Dedifferentiated amniotic fluid mesenchymal stem cell (primary cell): ENCODE data around the gene TTC28.
A peak's percentile ranks its signal among the peaks of the same experiment; 100 is the strongest.
"Not testable (repeated sequence)": the region's sequence is repeated elsewhere in the genome, so short reads cannot be mapped to it uniquely, and the experiment has no call there.

ENCODE experiments used
- DNase-seq: peaks from one replicate; pipeline ENCODE4 v3.0.0-alpha.2; 2016; ENCODE audit errors: extremely low spot score

TTC28 gene

DNA sequence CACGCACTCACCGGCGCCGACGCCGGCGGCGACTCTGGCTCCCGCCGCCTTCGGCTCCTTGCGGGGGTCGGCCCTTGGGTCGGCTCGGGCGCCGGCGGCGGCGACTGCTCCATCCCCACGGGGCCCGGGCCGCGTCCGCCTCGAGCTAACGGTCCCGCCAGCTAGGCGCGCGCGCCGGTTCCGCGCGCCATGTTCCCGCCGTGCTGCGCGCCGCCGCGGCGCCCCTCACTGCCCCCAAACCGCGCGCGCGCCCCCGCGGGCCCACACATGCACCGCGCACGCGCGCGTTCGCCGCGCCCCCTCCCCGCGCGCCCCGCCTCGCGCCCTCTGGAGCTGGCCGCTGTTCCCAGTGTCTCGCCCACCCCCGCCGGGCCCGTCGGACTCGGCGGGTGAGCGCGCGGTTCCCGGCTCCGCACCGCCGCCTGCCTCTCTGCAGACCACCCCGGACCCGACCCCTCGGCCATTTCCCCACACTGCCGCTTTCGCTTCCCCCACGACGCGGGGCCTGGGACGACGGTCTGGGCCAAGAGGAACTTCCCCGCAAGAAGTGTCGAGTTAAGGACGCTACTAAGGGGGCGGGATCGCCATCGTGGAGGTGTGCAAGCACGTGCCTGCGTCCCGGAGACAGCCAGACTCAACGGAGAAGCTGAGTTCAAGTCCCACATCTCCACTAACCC lies at the start of gene TTC28:
TSS of gene TTC28 (minus strand) at position 230 of the 677 bp plus-strand sequence. CDS start at position 113, 117 bp downstream.
- peak; percentile 47 for DNase-seq

DNA sequence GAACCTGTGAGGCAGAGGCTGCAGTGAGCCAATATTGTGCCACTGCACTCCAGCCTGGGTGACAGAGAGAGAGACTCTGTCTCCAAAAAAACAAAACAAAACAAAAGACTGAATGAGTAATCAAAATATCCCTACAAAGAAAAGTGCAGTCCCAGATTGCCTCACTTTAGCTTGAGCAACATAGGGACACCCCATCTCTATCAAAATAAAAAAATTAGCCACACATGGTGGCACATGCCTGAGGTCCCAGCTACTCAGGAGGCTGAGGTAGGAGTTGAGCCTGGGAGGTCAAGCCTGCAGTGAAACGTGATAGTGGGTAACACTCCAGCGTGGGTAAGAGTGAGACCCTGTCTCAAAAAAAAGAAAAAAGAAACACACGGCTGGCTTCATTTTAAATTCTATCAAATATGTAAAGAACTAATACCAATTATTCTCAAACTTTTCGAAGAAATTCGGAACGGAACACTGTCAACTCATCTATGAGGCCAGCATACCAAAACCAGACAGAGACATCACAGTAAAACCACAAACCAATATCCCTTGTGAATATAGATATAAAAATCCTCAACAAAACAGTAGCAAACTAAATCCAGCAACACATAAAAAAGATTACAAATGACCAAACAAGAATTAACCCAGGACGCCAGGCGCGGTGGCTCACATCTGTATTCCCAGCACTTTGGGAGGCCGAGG lies 49.1 kb upstream of the TTC28 start:
- no peak for DNase-seq

DNA sequence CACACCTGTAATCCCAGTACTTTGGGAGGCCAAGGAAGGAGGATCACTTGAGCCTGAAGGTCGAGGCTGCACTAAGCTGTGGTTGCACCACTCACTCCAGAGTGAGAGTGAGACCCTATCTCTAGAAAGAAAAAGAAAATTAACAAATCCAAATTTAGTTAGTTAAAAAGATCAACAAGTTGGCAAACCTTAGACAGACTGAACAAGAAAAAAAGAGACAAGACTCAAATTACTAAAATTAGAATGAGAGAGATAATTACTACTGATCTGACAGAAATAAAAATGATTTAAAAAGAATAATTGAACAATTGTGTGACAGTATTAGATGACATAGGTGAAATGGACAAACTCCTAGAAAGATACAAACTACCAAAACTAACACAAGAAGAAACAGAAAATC lies 48.4 kb upstream of the TTC28 start:
- no peak for DNase-seq

DNA sequence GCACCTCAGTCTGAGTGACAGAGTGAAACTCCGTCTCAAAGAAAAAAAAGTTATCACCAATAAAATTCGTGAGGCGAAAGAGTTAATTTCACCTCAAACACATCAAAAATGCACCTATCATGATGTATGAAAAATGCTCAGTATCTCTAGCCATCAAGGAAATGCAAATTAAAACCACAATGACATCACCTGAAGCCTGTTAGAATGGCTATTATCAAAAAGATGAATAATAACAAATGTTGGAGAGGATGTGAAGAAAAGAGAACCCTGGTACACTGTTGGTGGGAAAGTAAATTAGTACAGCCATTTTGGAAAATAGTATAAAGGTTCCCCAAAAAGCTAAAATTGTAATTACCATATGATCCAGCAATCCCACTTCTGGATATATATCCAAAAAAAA lies 38.4 kb upstream of the TTC28 start:
- DNase-seq: no peak

DNA sequence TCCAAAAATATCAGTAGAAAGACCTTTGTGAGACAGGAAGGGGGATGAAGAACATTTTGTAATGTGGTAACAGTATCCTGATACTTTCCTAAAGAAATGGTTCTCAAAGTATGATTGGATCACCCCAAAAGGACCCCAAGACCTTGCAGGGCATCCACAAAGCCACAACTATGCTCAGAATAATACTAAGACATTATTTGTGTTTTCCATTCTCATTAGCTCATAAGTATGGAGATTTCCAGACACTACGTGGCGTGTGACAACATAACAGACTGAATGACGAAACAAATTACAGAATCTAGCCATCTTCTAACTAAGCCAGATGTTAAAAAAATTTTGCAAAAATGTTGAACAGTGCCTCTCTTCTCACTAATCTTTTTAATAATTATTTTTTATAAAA lies 37.0 kb upstream of the TTC28 start:
- DNase-seq: no peak

DNA sequence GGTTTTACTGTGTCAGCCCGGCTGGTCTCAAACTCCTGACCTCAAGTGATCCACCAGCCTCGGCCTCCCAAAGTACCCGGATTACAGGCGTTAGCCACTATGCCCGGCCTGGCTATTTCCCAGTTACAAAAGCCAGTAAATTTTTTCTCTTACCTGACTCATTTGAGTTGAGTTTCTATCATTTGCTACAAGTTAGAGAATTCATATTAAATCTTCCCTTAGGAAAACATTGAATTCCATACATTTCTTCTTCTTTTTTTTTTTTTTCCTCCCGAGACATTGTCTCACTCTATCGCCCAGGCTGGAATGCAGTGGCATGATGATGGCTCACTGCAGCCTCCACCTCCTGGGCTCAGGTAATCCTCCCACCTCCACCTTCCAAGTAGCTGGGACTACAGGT lies 36.0 kb upstream of the TTC28 start:
- no peak for DNase-seq

DNA sequence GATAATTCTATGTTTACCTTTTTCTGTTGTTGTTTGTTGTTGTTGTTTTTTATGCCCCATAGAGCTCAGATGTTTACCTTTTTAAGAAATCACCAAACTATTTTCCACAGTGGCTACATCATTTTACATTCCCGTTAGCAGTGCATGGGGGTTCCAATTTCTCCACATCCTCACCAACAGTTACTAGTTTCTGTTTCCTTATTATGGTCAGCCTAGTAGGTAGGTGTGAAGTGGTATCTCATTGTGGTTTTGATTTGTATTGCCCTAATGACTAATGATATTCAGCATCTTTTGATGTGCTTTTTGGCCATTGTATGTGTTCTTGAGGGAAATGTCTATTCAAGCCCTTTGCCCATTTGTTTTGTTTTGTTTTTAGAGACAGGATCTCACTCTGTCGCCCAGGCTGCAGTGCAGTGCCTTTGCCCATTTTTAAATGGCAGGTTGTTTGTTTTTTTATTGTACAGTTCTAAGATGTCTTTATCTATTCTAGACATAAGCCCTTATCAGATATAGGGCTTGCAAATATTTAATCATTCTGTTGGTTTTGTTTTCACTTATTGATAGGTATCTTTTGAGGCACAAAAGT lies 34.5 kb upstream of the TTC28 start:
- no peak for DNase-seq

DNA sequence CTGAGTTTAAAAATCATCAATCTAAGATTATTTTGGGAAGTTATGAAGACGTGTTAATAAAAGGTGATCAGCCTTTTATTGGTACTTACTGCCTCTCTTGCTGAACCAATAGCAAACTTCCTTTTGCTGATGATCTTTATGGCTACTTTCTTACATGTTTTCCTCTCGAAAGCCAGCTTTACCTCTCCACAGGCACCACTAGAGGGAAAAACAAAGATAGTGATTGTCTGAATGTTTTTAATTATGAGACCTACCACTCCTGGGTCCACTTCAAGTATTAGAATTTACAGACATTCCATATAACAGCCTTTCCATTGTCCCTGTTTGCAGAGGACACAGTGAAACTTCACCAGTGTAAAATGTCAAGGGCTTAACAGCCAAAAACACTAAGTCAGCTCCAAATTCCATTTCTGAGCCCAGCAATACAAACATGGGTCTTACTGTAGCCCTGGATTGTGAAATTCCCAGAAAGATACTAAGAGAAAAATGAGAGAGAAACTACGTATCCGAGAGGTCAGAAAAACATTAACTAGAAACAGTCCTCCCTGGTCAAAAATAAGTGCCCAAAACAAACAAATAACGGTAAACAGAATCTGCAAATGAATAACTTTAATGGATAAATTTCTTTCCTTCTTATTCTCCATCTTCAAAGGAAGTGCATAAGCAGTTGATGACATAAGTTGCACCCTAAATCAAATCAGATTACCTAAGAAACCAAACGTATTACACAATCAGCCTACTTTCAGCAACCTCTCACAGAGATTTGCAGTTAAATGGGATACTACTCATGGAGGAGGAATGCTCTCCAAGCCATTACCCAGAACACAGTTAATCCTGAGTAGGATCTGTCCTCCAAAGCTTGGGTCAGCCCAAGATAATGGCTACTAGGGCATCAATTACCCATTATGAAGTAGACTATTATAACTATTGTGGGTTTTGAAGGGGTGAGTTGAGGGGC lies 32.5 kb upstream of the TTC28 start:
- peak; percentile 95 for DNase-seq

DNA sequence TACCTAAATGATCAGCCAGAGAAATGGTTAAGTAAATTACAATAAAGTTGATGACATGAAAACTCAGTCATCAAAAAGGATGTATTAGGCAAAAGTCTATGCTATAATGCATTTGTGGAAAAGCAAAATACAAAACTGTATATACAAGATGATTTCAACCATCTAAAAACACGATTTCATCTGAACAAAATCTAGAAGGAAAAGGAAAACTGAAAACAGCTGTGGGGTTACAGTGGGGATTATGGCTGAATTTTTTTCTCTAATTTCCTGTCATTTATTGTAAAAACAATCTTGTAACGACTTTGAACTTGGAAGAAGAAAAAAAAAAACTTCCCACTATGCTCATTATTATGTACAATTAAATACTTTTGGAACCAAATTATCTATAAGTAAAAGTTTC lies 31.7 kb upstream of the TTC28 start:
- DNase-seq: no peak

DNA sequence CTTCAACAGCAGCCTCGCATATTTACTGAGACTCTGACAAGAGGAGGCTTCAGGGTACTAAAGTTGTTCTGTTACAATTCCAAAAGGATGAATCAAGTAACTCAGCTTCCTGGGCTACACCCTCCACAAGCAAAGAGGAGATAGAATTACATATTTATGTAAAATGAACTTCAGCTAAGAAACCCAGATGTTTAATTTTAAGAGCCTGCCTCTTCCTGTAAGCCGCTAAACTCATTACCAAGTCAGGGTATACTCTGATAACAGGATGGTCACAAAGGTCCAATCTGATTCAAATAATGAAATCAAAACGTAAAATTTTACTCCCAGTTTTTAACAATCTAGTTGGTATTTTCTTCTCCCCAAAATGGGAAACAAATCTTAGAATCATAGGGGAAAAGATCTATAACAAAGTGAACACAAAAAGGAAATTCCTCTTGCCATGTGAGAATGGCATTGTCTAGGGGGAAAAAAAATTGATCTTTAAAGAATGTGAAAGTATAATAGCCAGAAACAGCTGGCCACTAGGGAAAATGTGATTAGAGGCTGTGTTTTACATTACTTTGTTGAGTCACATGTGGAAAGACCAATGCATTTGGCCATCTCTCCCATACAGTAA lies 31.0 kb upstream of the TTC28 start:
- peak; percentile 92 for DNase-seq

DNA sequence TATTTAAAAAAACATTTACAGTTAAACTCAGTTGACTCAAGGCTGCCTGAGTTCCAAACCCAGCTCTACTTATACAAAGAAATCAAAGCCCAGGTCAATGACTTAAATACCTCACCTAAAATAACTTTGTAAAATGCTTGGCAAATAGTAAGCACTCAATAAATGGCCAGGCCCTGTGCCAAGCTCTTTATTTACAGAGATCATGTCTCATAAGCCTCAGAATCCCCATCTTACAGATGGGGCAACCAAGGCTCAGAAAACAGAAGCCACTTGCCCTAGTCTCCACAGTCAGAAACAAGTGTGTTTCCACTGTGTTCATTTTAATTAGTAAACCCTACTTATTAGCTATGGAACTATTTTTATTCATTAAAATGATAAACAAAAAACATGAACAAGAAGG lies 30.5 kb upstream of the TTC28 start:
- no peak for DNase-seq

DNA sequence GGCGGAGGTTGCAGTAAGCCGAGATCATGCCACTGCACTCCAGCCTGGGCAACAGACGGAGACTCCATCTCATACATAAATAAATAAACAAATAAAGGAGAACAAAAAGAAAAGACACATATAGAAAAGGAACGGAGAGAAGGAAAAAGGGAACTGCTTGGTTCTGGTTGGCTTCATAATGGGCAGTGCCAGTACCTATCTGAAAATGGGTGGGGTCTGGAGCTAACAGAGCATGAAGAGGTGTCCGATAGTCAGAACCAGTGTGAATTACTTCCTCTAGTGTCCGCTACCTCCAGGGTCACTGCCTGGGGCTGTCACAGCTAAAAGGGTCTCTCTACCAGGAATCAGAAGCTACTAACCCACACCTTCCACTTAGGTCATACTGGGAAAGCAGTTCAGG lies 27.2 kb upstream of the TTC28 start:
- no peak for DNase-seq

DNA sequence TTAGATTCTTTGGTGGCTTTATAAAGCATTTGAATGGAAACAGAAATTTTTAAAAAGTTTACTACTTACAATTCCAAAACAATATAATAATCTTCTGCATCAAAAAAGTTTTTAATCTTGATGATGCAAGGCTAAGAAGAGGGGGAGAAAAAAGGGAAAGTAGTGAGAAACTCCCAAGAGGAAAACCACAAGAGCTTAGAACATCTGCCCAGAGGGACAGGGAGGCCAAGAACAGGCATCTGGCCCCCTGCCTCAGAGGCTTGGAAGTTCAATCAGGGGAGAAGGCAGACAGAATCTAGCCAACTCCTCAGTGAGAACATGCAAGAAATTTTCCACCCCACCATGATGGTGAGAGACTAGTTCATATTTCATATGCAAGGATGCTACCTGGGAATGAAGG lies 23.8 kb upstream of the TTC28 start:
- no peak for DNase-seq

DNA sequence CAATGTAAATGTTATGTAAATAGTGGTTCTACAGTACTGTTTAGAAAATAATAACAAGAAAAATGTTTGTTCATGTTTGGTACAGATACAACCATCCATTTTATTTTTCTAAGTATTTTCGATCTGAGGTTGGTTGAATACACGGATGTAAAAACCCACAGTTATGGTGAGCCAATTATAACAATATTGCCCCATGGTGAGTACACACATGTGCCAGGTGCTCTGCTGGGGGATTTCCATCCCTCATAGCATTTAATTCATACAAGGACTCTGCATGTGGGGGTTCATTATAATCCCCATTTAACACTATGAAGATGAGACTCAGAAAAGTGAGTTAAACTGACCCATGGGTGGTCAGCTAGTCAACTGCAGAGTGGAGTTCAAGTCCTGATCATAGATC lies 23.3 kb upstream of the TTC28 start:
- DNase-seq: no peak

DNA sequence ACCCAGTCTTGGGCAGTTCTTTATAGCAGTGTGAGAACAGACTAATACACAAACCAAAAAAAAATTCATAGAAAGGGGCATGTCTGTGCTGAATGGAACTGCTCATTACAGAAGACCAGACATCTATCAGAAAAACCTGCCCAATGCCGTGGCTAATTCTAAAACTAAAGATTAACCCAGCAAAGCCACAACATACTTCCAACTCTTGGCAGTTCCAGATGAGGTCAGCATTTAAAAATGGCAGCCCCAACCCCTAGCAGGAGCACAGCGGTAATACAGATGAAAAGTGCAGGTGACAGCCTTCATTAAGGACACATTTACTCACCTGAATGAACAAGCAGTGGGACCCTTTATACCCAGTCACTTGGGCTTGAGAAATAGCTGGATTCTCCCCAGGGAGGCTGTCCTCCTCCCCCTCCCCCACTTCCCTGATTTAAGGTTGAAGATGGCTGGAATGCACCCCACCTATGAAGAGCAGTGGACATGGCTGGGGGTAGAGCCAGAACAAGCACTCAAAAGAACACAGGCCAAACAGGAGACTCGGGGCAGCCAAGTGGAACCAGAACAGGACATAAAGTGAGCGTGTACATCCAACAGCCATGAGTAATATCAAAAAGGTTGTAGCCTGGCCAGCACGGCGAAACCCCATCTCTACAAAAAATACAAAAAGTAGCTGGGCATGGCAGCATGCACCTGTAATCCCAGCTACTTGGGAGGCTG lies 13.6 kb upstream of the TTC28 start:
- not testable (repeated sequence) for DNase-seq

DNA sequence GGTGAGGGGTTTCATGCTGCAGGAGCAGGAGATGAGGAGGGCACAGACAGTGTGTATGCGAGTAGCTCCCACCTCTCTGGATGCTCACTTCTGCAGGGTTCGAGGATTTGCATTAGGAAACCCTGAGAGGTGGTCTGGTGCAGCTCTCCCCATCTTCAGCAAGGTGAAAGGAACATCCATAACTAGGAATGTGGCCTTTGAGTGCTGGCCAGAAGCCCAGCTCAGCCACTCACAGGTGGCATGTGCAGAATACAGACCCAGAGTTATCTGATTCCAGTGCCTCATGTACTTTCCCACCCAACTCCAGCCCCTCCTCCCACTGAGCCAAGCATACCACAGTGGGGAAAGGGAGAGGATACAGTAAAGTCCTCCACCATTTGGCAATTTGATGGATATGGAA lies 10.2 kb upstream of the TTC28 start:
- not testable (repeated sequence) for DNase-seq

DNA sequence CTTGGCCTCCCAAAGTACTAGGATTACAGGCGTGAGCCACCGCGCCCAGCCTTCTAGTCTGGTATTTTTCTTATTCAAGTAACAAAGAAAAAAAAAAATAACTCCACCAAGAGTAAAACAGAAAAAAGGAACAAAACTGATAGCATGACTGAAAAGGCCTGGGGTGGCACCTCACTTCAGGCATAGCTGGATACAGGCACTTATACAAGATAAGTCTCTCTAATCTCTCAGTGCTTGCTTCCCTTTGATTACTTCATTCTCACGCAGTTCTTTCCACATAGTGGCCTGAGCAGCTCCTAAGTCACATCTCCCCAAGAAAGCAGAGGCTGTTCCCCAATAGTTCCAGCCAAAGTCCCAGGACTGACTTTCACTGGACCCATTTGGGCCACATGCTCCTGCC lies 3.3 kb upstream of the TTC28 start:
- DNase-seq: not testable (repeated sequence)

DNA sequence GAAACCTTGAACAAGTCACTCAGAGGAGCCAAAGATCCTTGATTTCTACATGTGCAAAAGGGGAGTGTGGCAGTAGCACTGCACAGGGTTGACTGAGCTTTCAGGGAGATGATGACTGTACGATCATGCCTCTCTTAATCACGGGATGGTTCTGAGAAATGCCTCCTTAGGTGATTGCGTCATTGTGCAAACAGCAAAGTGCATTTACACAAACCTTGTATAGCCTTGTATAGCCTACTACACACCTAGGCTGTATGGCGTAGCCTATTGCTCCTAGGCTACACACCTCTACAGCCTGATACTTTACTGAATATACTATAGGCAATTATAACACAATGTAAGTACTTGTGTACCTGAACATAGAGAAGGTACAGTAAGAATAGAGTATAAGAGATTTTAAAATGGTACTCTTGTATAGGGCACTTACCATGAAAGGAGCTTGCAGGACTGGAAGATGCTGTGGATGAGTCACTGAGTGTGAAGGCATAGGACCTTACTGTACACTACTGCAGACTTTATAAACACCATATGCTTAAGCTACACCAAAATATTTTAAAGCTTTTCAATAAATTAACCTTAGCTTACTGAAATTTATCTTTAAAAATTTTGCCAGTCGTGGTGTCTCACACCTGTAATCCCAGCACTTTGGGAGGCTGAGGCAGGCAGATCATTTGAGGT lies 1.3 kb upstream of the TTC28 start:
- not testable (repeated sequence) for DNase-seq

DNA sequence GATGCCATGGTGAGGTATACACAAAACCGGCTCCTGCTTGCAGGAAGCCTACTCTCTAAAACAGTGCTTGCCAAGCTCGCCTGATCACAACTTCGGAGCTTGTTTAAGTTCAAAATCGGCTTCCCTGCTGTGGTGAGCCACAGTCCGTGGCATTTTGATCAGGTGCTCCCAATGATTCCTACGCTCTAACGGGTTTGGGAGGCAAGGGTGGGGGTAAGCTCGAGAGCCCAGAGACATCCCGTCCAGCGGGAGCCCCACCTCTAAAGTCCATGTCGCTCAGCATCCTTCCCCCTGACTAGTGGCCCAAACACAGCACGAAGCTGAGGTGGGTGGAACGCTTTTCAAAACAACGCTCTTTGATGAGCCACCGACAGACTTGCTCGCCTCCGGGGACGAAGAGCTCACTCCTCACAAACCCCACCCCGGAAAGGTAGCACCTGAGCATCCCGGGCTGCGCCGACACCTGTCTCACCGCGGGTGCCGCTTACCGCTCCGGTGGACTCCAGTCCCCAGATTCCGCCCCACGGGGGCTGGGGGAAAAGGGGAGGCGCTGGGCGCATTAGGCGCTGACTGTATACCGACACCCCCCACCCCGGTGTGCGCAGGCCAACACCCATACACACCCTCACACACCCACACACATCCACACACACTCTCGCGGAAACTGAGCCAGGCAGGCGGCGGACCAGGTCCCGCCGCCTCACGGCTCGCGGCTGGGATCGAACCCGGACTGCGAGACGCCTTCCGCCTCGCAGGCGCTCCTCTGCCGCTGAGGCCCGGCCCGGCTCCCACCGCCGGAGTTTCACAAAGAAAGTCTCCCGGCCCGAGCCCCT lies 646 bp downstream of the TTC28 start:
- not testable (repeated sequence) for DNase-seq
